SU-DHL-6 (cell line): ENCODE results near the gene BRD1.
"Not testable (repeated sequence)": the region's sequence is repeated elsewhere in the genome, so short reads cannot be mapped to it uniquely, and the experiment has no call there.

ENCODE experiments used
- H2AFZ ChIP-seq: fragments of 200-600 bp; sonication (generic); 2 replicates; pipeline ENCODE4 v1.6.1; 2014; ENCODE audit warnings: low read depth, mild to moderate bottlenecking, moderate library complexity, mixed read lengths, antibody characterized with exemption, low read length; ENCODE audit not compliant: severe bottlenecking
- H3F3A ChIP-seq: fragments of 200-600 bp; shearing (Covaris generic); 2 replicates; pipeline ENCODE4 v1.6.0; 2016; ENCODE audit warnings: antibody characterized with exemption, mild to moderate bottlenecking; ENCODE audit not compliant: insufficient read depth
- H3K27ac ChIP-seq: fragments of 200-600 bp; sonication (generic); 2 replicates; pipeline ENCODE4 v1.5.1; 2016; ENCODE audit warnings: low read depth, mild to moderate bottlenecking, low read length, moderate library complexity, mixed read lengths
- H3K27me3 ChIP-seq: fragments of 200-600 bp; sonication (generic), shearing (Covaris generic); 2 replicates; pipeline ENCODE4 v1.6.0; 2014; ENCODE audit warnings: mild to moderate bottlenecking, low read length
- H3K36me3 ChIP-seq: fragments of 200-600 bp; sonication (generic); 2 replicates; pipeline ENCODE4 v1.6.1; 2014; ENCODE audit warnings: mild to moderate bottlenecking, low read length, mixed read lengths
- H3K4me2 ChIP-seq: fragments of 300-600, 200-600 bp; shearing (Covaris generic), sonication (generic); 2 replicates; pipeline ENCODE4 v1.6.0; 2014; ENCODE audit warnings: low read length, low read depth, mild to moderate bottlenecking; ENCODE audit not compliant: poor library complexity, severe bottlenecking
- H3K4me3 ChIP-seq: fragments of 200-600 bp; sonication (generic); 2 replicates; pipeline ENCODE4 v1.5.1; 2014; ENCODE audit warnings: antibody characterized with exemption, low read length, mild to moderate bottlenecking, mixed read lengths; ENCODE audit not compliant: insufficient read depth, poor library complexity, severe bottlenecking
- H3K79me2 ChIP-seq: fragments of 200-600 bp; sonication (generic); 2 replicates; pipeline ENCODE4 v1.6.1; 2014; ENCODE audit warnings: mild to moderate bottlenecking, low read length, moderate library complexity; ENCODE audit not compliant: insufficient read depth
- H3K9ac ChIP-seq: fragments of 200-600 bp; sonication (generic); 2 replicates; pipeline ENCODE4 v1.7.0; 2014; ENCODE audit warnings: mild to moderate bottlenecking, low read length
- H3K9me2 ChIP-seq: fragments of 200-600 bp; sonication (generic); replicated peaks from 2 replicates; pipeline ENCODE4 v1.6.1; 2014; ENCODE audit warnings: low read length; ENCODE audit not compliant: insufficient read depth
- H3K9me3 ChIP-seq: fragments of 200-600 bp; sonication (generic); 2 replicates; pipeline ENCODE4 v1.6.1; 2014; ENCODE audit warnings: low read length, mixed read lengths; ENCODE audit not compliant: insufficient read depth
- H4K20me1 ChIP-seq: fragments of 200-600 bp; sonication (generic); 2 replicates; pipeline ENCODE4 v1.6.1; 2014; ENCODE audit warnings: low read depth, mild to moderate bottlenecking, antibody characterized with exemption, low read length, moderate library complexity, mixed read lengths
- CTCF ChIP-seq: fragments of 200-600 bp; sonication (generic); IDR thresholded peaks from one replicate; pipeline ENCODE4 v1.5.1; 2017; ENCODE audit warnings: antibody characterized with exemption, mild to moderate bottlenecking, low read length, moderate library complexity; ENCODE audit not compliant: insufficient read depth, poor library complexity, severe bottlenecking
- EZH2phosphoT487 ChIP-seq: fragments of 200-600 bp; sonication (generic), shearing (Covaris generic); conservative IDR thresholded peaks from 2 replicates; pipeline ENCODE4 v1.6.1; 2018; ENCODE audit warnings: mild to moderate bottlenecking, antibody characterized with exemption, low read length, moderate library complexity, mixed read lengths

Gene BRD1

GRCh38 chr22:49852898-49853894, 25.5 kb upstream of the BRD1 start, which contains the start of gene ZBED4:
Gene ZBED4, plus strand, starts transcription at chr22:49853844. Its CDS starts 29,819 bp downstream, at chr22:49883663.
- peak within 1 kb of the TSS; percentile 80 for H3K27ac ChIP-seq
- TF ChIP-seq CTCF (no peak), EZH2phosphoT487 (no peak)
- H3K4me2 ChIP-seq = peak within 1 kb of the TSS; percentile 79
- no peaks in the 10 kb centered on the region for H3K9me2 ChIP-seq
- H3K36me3 ChIP-seq = no peaks in the 10 kb centered on the region
- H3K9me3 ChIP-seq = no peaks in the 10 kb centered on the region
- H4K20me1 ChIP-seq = no peaks in the 10 kb centered on the region
- H3F3A ChIP-seq = peaks cover 5% of the 10 kb centered on the region; the same call in 1 of the 2 replicates
- H3K9ac ChIP-seq = peak within 1 kb of the TSS; percentile 87
- H2AFZ ChIP-seq = peak within 1 kb of the TSS; percentile 96
- no peaks in the 10 kb centered on the region for H3K27me3 ChIP-seq
- H3K79me2 ChIP-seq = peaks cover 40% of the 10 kb centered on the region
- peak within 1 kb of the TSS; percentile 84 for H3K4me3 ChIP-seq

- not testable (repeated sequence) for H4K20me1 ChIP-seq, H3K36me3 ChIP-seq, H3K9me3 ChIP-seq, H3K9me2 ChIP-seq, H3F3A ChIP-seq, H3K27me3 ChIP-seq
- H3K9ac ChIP-seq = peak overlapping the region; percentile 87
- peak overlapping the region; percentile 80; the same call in 1 of the 2 replicates for H3K27ac ChIP-seq
- H3K4me3 ChIP-seq = peak overlapping the region; percentile 84
- peak overlapping the region; percentile 96 for H2AFZ ChIP-seq
- peaks cover 34% of the 10 kb centered on the region for H3K79me2 ChIP-seq
- H3K4me2 ChIP-seq = peak overlapping the region; percentile 78
These were observed 24.9 kb upstream of the BRD1 start for GRCh38 chr22:49852568-49852897.

- Histone ChIP-seq H3K27ac (no peak overlapping the region), H4K20me1 (no peaks in the 10 kb centered on the region), H3K79me2 (peaks cover 20% of the 10 kb centered on the region), H3F3A (peaks cover 5% of the 10 kb centered on the region; the same call in 1 of the 2 replicates), H3K36me3 (no peaks in the 10 kb centered on the region), H3K9me3 (no peaks in the 10 kb centered on the region), H3K4me3 (no peak overlapping the region), H3K27me3 (no peaks in the 10 kb centered on the region), H3K4me2 (no peak overlapping the region), H3K9me2 (no peaks in the 10 kb centered on the region), H3K9ac (no peak overlapping the region), H2AFZ (no peak overlapping the region)
- TF ChIP-seq CTCF (no peak), EZH2phosphoT487 (no peak)
These were observed 23.5 kb upstream of the BRD1 start for GRCh38 chr22:49850959-49851802.
